ENCODE measurements around the gene TBRG4.

- TF ChIP-seq ZNF549 (tag by site-specific recombination; IDR thresholded peaks at IDR 0.05): no peak
- TF ChIP-seq ZNF202 (tag by site-specific recombination; IDR thresholded peaks at IDR 0.05; ENCODE audit: borderline replicate concordance): no peak
- TF ChIP-seq ZNF600 (tag by site-specific recombination; IDR thresholded peaks at IDR 0.05): no peak
Measured at GRCh38 chr7:45114926-45115325, 3.4 kb upstream of the TBRG4 start.

Measured in HEK293 (cell line).